Left colon (tissue), 2 donors: ENCODE results near the gene CCDC38. TPM values are rescaled to one million over a fixed set of nuclear protein-coding genes. Genes with fewer than 3 reads are reported as not detected.
A peak's percentile ranks its signal among the peaks of the same experiment; 100 is the strongest.

Experiments
- ATAC-seq: fragments of 200-7000 bp; cut with Tn5 transposase; one replicate; pipeline ENCODE4 v1.9.1; 2020; ENCODE audit warnings: mild to moderate bottlenecking, moderate library complexity
- DNase-seq, 2 donors: peaks; one replicate each; pipeline ENCODE4 v3.0.0-alpha.2; 2020
- intact Hi-C, 2 donors: fragments of 100-400 bp; cut with DNase I in 1 of 2; cut with micrococcal nuclease in 1 of 2; formaldehyde crosslinking; loops; one replicate each; pipeline versions ENCODE4 v1.11.2 to v1.14.0; 2022; cut with DNase I, micrococcal nuclease
- total RNA-seq, 2 donors: library from RNA; stranded (reverse); fragmentation: NEBNext Ultra II Directional; extraction: Animal tissue kit (Norgen Biotek cat#: 25700); gene quantifications; one replicate each; pipeline ENCODE4 v1.2.1, GENCODE V29; 2021
- donor health status: DM: no; HTN: no; CAD: no.
- donor health status: DM: yes; HTN: yes; CAD: no.

The CCDC38 gene
- total RNA-seq, 2 donors from 2014 or later: not detected

- no peak for ATAC-seq
These were observed 24.0 kb upstream of the CCDC38 start for GRCh38 chr12:95966287-95966870.

DNA sequence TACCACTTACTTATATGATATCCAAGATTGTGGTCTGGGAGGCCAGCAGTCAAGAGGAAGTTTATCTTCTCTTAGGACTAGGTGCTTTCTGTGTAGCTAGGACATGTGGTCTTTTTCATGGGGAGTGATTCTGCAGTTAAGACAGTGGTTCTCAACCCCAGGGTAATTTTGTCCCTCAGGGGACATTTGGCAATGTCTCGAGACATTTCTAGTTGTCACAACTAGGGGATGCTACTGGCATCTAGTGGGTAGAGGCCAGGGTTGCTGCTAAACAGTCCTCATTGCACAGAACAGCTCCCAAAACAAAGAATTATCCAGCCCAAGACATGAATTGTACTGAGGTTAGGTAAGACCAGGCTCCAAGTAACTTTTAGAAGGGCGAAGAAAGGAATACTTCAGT, 20.7 kb upstream of the CCDC38 start:
- intact Hi-C loops: no loop called here
- ATAC-seq: no peak

More at GRCh38 chr12:95966287-95966870, 24.0 kb upstream of the CCDC38 start:
- DNase-seq: no peak
- intact Hi-C loops: no loop called here

DNA sequence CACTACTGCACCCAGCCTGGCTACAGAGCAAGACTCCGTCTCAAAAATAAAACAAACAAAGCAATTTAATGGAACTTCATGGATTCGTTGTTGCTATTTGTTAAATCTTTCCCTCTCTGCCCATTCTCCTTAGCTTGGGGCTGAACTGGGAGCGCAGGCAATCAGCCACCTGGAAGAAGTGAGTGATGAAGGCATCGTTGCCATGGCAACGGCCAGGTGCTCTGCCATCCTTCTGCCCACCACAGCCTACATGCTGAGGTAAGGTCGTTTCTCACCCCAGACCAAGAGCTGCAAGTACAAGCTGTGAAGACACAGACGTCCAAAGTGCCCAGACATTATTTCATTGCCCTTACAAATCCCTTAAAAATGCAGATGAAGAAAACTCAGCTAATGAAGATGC, 19.8 kb upstream of the CCDC38 start:
- DNase-seq (no peak), ATAC-seq (no peak)
- intact Hi-C loops: no loop called here

More for the DNA sequence above, 20.7 kb upstream of the CCDC38 start:
- no peak for DNase-seq

DNA sequence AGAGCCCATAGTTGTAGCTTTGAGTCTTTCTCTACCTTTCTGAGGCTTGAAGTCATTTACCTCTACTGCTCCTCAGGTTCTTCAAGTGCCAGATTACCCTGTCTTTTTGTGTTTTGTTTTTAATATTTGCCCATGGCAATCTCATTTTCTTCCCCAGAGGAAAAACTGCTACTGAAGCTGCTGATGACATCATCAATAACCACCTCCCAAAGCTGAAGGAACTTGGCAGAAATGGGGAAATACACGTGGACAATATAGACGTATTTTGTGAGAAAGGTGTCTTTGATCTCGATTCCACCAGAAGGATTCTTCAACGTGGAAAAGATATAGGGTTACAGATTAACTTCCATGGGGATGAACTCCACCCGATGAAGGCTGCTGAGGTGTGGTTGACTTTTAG, 17.8 kb upstream of the CCDC38 start:
- intact Hi-C loops: no loop called here
- ATAC-seq (no peak), DNase-seq (no peak)

- DNase-seq: no peak
- intact Hi-C loops: no loop called here
- ATAC-seq: no peak
These were observed 16.7 kb upstream of the CCDC38 start for GRCh38 chr12:95959107-95959506.

GRCh38 chr12:95956557-95957145, 14.2 kb upstream of the CCDC38 start:
- ATAC-seq: no peak
- intact Hi-C loops: no loop called here

GRCh38 chr12:95955549-95956159, 13.2 kb upstream of the CCDC38 start:
- intact Hi-C loops: no loop called here
- no peak for ATAC-seq
- DNase-seq: no peak

More at GRCh38 chr12:95956557-95957145, 14.2 kb upstream of the CCDC38 start:
- no peak for DNase-seq

DNA sequence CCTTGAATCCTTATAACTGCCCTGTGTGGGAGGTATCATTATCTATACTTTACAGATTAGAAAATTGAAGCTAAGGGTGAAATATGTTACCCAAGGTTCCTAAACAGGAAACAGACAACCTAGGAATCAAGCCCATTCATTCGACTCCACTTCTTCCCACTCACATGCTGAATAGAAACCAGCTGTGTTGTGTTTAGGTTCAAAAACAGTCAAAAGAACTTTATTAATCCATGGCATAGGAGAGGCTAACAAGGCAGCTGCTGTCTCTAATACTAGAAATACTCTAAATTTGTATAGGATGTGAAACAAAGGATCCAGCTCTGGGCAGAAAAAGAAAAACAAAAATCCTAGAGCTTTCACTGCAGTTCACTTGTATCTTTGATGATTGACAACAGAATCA, 10.6 kb upstream of the CCDC38 start:
- intact Hi-C loops: no loop called here
- ATAC-seq (no peak), DNase-seq (no peak)

DNA sequence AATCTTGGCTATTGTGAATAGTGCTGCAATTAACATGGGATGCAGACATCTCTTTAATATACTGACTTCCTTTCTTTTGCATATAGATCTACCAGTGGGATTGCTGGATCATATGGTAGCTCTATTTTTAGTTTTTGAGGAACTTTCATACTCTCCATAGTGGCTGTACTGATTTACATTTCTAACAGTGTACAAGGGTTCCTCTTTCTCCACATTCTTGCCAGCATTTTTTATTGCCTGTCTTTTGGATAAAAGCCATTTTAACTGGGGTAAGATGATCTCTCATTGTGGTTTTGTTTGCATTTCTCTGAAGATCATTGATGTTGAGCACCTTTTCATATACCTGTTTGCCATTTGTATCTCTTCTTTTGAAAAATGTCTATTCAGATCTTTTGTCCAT, 9.1 kb upstream of the CCDC38 start:
- intact Hi-C loops: no loop called here
- ATAC-seq (no peak), DNase-seq (no peak)

- ATAC-seq: no peak
- DNase-seq: no peak
- intact Hi-C loops: no loop called here
These were observed 7.2 kb upstream of the CCDC38 start for GRCh38 chr12:95949477-95950206.

DNA sequence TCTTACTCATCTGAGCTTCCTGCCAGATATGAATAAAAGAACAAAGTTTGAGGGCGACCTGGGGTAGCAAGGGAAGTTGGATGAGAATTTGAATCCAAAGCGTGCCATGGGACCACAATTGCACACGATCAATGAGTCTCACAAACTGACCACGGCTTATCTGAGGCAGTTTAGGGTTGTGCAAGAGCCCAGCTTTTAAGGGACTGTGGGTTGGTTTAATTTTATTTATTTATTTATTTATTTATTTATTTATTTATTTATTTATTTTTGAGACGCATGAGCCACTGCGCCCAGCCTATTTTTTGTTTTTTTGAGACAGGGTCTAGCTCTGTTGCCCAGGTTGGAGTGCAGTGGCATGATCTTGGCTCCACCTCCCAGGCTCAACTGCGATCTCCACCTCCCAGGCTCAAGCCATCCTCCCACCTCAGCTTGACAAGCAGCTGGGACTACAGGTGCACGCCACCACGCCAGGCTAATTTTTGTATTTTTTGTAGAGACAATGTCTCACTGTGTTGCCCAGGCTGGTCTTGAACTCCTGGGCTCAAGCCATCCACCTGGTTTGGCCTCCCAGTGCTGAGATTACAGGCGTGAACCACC, 1.8 kb upstream of the CCDC38 start:
- no peak for ATAC-seq
- no peak for DNase-seq
- intact Hi-C loops: no loop called here

DNA sequence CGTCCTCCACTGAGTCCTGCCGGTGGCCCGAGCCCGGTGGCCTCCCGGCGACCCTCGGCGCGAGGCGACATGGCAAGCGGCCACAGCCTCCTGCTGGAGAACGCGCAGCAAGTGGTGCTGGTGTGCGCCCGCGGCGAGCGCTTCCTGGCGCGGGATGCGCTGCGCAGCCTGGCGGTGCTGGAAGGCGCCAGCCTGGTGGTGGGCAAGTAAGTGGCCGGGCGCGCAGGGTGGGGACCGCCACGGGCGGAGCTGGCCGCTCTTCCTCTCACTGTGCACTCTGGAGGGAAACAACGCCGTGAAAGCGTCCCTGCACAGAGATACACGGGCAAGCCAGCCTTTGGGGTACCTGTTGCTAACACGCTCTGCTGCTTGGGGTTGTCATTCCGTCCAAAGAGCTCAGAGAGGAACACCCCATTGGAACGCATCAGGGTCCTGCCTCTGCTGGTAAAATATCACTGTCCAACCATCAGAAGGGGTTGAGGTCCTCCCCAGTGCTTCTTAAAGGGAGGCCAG, 972 bp upstream of the CCDC38 start, which contains the start of gene AMDHD1:
TSS of gene AMDHD1 (plus strand) at position 2 of the 513 bp plus-strand sequence. CDS start at position 70, 68 bp downstream.
- peak; percentile 40 to 63 for DNase-seq
- peak; percentile 76 for ATAC-seq
- intact Hi-C loops: no loop called here

- no peak for ATAC-seq
- intact Hi-C loops: no loop called here
- no peak for DNase-seq
These were observed 302 bp downstream of the CCDC38 start for GRCh38 chr12:95942101-95942523.

GRCh38 chr12:95940514-95940913, 1.9 kb downstream of the CCDC38 start:
- DNase-seq (no peak), ATAC-seq (no peak)
- intact Hi-C loops: no loop called here

- no peak for ATAC-seq
- DNase-seq: no peak
- intact Hi-C loops: no loop called here
These were observed 20.2 kb downstream of the CCDC38 start for GRCh38 chr12:95922231-95922630.

GRCh38 chr12:95919110-95919509, 23.3 kb downstream of the CCDC38 start:
- ATAC-seq (no peak), DNase-seq (no peak)
- intact Hi-C loops: loop anchor here in 1 of 2 donors (5.0 kb wide), 1 partner anchor 78 kb away; the partner anchor contains the start of gene HAL

DNA sequence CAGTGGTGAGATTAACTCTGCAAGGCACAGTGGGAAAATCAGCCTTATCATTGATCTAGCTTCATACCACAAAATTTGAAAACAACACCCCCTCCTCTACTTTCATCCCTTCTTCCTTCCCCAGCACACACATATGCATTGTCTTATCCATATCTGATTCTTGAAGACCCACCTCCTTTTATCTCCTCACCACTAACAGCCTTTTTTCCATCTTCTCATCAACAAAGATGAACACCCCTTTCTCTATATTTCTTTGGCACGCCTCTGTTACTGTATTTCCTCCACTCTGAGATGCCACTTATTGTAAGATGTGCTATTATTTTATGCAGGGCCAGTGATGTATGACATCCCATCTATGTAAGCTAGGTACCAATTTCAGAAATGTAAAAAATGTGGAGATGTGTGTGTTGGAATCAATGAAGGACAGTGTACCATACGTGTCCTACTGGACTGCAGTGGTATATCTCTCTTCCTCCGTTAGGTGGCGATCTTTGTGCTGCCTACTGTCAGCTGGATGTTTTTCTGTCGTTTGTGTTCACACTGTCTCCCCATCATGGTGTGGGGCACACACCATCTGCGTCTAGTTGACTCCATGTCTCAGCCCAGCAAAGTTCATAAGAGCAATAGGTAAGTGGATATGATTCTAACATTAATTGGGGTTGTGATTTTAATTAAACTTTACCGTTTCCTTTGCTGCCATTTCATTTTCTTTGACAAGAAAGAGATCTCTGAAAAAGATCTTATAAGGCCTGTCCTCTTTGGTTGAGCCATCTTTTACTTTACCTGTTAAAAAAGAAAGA, 24.0 kb downstream of the CCDC38 start:
- intact Hi-C loops: loop anchor here in 1 of 2 donors (5.0 kb wide), 1 partner anchor 79 kb away; the partner anchor contains the start of gene HAL
- DNase-seq (peak; percentile 10 to 23), ATAC-seq (peak; percentile 78)

DNA sequence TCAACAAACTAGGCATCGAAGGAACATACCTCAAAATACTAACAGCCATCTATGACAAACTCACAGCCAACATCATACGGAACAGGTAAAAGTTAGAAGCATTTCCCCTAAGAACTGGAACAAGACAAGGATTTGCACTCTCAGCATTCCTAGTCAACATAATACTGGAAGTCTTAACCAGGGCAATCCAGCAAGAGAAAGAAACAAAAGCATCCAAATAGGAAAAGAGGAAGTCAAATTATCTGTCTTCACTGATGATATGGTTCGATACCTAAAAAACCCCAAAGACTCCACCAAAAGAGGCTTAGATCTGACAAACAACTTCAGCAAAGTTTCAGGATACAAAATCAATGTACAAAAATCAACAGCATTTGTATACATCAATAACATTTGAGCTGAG, 32.5 kb downstream of the CCDC38 start:
- intact Hi-C loops: no loop called here
- DNase-seq: no peak
- no peak for ATAC-seq
